Measurements from ENCODE around the gene ATG7. TPM values are rescaled to one million over a fixed set of nuclear protein-coding genes. Genes with fewer than 3 reads are reported as not detected.

Gene ATG7
- polyA plus RNA-seq, 3 donors, result 8.4 to 17.9 (median 14.9) TPM

GRCh38 chr3:11574981-11575669, 302.9 kb downstream of the ATG7 start:
- 90 to 92% (median 92%) methylated on average over 20 of the region's 20 CpGs for WGBS, 3 donors
- no peak overlapping the region for H3K27ac ChIP-seq (ENCODE audit: low read depth, low read length)

DNA sequence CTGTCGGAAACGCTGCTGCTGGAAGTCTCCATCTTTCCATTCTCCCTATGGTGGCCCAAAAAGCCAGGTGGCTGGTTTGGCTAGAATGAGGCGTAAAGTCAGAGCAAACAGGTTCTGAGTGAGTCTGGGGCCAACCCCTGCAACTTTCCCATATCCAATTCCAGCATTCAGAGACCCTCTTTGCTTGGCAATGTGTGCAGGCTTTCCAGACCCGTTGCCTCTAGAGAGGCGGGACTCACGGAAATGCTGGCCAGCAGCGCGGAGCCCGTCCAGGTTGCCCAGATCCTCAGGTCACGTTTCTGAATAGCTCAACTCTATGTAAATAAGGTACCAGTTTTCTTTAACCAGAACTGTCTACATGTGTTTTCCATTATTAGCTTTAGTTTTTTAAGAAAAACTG, 303.5 kb downstream of the ATG7 start:
- no peak overlapping the region for H3K27ac ChIP-seq (ENCODE audit: low read depth, low read length)
- 82 to 91% (median 87%) methylated on average over 10 of the region's 10 CpGs for WGBS, 3 donors

DNA sequence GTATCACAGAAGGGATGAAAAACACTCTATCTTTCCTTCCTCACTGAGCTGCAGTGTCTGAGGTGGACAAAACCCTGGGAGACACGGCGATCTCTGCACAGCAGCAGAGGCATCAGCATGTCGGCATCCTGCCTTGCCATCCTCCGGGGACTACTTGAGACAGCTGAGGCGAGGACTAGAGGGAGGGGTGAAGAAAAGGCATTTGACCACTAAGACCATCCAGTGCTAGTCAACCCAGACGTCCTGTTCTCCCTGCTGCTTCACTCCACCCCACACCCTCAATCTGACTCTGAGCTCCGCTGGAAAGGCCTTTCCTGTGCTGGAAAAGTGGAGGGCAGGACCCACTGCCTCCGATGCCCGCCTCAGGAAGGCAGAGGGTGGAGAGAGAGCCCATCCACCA, 304.3 kb downstream of the ATG7 start:
- H3K27ac ChIP-seq (ENCODE audit: low read depth, low read length), result no peak overlapping the region
- WGBS, 3 donors, result 48 to 79% (median 65%) methylated on average over 9 of the region's 9 CpGs

GRCh38 chr3:11578169-11578568, 306.0 kb downstream of the ATG7 start:
- WGBS, 3 donors, result 87 to 97% (median 95%) methylated on average over 8 of the region's 8 CpGs
- no peak overlapping the region for H3K27ac ChIP-seq (ENCODE audit: low read depth, low read length)

DNA sequence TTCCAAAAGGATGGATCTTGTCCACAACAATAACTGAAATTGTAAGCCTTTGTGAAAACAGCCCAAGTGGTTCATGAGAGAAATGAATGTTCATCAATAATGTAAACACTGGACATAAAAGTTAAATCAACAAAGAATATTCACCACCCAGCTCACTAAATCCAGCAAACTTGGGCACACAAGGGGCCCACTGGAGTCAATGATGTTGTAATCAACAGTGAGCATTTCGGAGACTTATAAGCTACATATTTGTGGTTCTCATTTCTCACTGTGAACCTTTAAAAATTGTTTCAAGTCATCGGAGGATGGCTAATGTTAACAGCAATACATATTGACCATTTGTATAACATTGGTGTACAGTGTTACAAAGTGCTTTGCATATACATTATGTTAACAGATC, 308.4 kb downstream of the ATG7 start:
- H3K27ac ChIP-seq (ENCODE audit: low read depth, low read length), result no peak overlapping the region
- 70 to 83% (median 72%) methylated on average over 2 of the region's 2 CpGs for WGBS, 3 donors

GRCh38 chr3:11581237-11582190, 309.3 kb downstream of the ATG7 start:
- H3K27ac ChIP-seq (ENCODE audit: low read depth, low read length), result no peak overlapping the region
- WGBS, 3 donors, result 34 to 59% (median 50%) methylated on average over 16 of the region's 16 CpGs

DNA sequence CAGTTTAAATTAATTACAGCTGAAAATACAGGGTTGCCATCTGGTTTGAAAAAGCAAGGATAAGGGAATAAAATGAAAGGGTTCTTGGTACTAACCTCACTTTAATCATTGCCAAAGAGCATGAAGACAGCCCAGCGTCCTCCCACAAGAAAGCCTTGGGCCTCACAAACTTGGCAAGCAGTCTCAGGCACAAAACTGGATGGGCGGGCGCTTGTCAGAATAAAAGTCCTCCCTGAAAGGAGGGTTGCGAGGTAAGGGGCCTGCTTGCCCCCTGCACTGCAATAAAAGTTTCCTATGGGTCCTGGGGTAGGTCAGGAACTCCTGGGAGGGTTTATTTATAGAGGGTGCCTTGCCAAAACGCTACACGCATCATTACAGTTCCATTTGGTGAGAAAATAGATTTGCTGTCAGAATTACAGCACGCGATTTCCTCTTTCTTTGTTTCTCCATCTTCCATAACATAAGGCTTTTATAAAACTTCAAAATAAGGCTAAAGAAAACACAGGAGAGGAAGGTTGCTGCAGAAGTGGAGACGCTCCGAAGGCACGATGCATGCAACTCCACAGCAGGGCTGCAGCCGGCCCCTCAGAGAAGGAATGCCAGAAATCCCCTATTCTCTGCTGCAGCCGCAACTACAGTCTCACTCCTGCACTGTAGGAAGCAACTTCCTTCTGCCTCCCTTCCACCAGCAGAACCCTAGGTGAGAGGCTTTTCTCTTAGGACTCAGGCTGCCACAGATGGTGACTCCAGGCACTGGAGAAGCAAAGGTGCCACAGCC, 310.2 kb downstream of the ATG7 start:
- H3K27ac ChIP-seq (ENCODE audit: low read depth, low read length), result no peak overlapping the region
- WGBS, 3 donors, result 4 to 10% (median 6%) methylated on average over 13 of the region's 13 CpGs

DNA sequence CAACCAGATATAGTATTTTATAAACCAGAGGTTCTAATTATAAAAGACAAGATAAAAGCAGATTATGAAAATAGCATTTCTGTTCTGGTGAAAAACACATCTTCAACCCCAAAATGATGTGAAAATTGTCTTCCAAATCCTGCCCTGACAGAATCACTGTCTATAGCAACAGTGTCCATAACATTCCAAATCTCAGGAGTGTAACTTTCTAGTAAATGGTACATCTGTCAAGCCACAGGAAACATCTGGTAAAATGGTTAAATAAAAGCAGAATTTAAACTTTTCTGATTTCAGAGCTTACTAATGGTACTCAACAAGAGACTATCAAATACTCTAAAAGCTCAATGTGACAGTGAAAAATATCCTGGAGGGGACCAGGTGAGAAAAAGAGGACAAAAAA, 311.0 kb downstream of the ATG7 start:
- no peak overlapping the region for H3K27ac ChIP-seq (ENCODE audit: low read depth, low read length)

GRCh38 chr3:11583638-11584046, 311.4 kb downstream of the ATG7 start:
- no peak overlapping the region for H3K27ac ChIP-seq (ENCODE audit: low read depth, low read length)
- WGBS, 3 donors, result 50 to 74% (median 57%) methylated on average over 10 of the region's 10 CpGs

DNA sequence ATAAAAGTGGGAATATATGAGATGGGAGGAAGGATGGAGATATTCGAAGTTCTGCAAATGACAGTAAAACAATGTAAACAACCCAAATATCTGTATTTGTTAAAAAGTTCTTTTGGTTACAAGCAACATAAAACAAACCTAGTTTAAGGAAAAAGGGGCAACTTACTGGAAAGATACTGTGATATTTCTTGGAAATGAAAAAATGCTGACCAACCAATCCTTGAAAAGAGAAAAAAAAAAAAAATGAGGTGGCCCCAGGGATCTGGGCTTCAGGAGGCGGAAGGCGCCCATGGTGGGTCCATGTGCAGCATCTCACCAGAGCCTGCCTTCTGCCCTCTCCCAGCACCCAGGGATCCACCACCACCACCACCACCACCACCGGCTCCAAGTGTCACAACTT, 312.4 kb downstream of the ATG7 start:
- 81 to 92% (median 86%) methylated on average over 4 of the region's 4 CpGs for WGBS, 3 donors
- no peak overlapping the region for H3K27ac ChIP-seq (ENCODE audit: low read depth, low read length)

- H3K27ac ChIP-seq (ENCODE audit: low read depth, low read length), result no peak overlapping the region
- WGBS, 3 donors, result 85 to 94% (median 92%) methylated on average over 12 of the region's 12 CpGs
Measured at GRCh38 chr3:11587766-11588165, 315.6 kb downstream of the ATG7 start.

GRCh38 chr3:11588338-11588737, 316.1 kb downstream of the ATG7 start:
- WGBS, 3 donors, result 87 to 92% (median 90%) methylated on average over 5 of the region's 5 CpGs
- no peak overlapping the region for H3K27ac ChIP-seq (ENCODE audit: low read depth, low read length)

DNA sequence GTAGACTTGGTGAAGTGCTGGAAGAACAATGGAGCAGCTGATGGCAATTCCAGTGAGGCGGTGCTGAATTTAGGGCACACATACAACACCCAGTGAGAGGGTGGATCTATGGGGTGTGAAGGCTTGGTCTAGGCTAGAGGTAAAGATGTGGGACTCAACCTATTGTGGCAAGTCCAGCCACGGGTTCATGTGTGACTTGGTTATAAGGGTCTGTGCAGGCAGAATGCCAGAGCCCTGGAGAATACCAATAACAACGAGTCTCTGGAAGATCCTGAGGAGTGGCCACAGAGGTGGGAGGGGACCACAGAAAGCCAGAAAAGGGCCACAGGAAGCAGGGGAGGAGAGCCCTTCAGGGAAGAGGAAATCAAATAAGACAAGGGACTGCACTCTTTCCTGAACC, 316.6 kb downstream of the ATG7 start:
- 51 to 65% (median 55%) methylated on average over 3 of the region's 3 CpGs for WGBS, 3 donors

GRCh38 chr3:11589706-11590105, 317.5 kb downstream of the ATG7 start:
- WGBS, 3 donors, result 60 to 86% (median 85%) methylated on average over 11 of the region's 11 CpGs
- no peak overlapping the region for H3K27ac ChIP-seq (ENCODE audit: low read depth, low read length)

More for the DNA sequence above, 316.6 kb downstream of the ATG7 start:
- no peak overlapping the region for H3K27ac ChIP-seq (ENCODE audit: low read depth, low read length)

GRCh38 chr3:11591002-11591355, 318.8 kb downstream of the ATG7 start:
- WGBS, 3 donors, result 32 to 54% (median 42%) methylated on average over 7 of the region's 7 CpGs
- H3K27ac ChIP-seq (ENCODE audit: low read depth, low read length), result peak overlapping the region; percentile 19

GRCh38 chr3:11591391-11592282, 319.4 kb downstream of the ATG7 start:
- 15 to 26% (median 23%) methylated on average over 9 of the region's 9 CpGs for WGBS, 3 donors
- peak overlapping the region; percentile 69 for H3K27ac ChIP-seq (ENCODE audit: low read depth, low read length)

- WGBS, 3 donors, result 46 to 74% (median 65%) methylated on average over 14 of the region's 14 CpGs
- H3K27ac ChIP-seq (ENCODE audit: low read depth, low read length), result no peak overlapping the region
Measured at GRCh38 chr3:11592445-11593298, 320.5 kb downstream of the ATG7 start.

Measured in adipose tissue (tissue), 3 donors.